ENCODE data around the gene ARFGEF2. TPM values are rescaled to one million over a fixed set of nuclear protein-coding genes. Genes with fewer than 3 reads are reported as not detected.

ARFGEF2 gene
- total and polyA plus RNA-seq, 2 donors (not counting 3 experiments of a cell fraction or from before 2014, with no cell fraction given), result 12.7 to 32.6 TPM

DNA sequence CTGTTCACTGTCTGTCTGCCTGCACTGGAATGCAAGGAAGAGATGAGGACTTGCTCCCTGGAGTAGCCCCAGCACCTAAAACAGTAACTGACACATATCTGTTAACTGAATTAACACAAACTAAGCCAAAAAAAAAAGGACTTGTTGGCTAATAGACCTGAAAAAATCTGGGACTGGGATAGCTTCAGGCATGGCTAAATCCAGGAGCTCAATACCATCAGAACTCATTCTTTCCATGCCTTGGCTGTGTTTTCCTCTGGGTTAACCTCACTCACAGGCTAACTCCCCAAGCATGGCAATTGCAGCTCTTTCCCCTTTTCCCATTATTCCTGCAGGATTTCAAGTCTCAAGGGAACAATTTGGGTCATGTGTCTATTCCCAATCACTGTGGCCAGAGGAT lies 21.6 kb upstream of the ARFGEF2 start:
- Histone ChIP-seq H3K9me1 (replicated peaks; ENCODE audit: control insufficient read depth, extremely low read depth, insufficient read depth, low read length) (no peaks in the 10 kb centered on the region), H4K20me1 (replicated peaks; ENCODE audit: control insufficient read depth, extremely low read depth, insufficient read depth, low read length) (no peaks in the 10 kb centered on the region), H3K9ac (replicated peaks; ENCODE audit: extremely low read depth, insufficient read depth, low read length) (no peak overlapping the region), H3K27ac (ENCODE audit: insufficient read depth, low read depth, low read length) (no peak overlapping the region), H3K4me3 (replicated peaks in 1 of 3; ENCODE audit: insufficient read depth in 1 of 3, low read depth in 1 of 3, low read length in 3 of 3) (no peak overlapping the region), H3K79me2 (ENCODE audit: control insufficient read depth, insufficient read depth, low read length) (no peaks in the 10 kb centered on the region), H3K4me2 (ENCODE audit: insufficient read depth, low read length) (no peak overlapping the region), H3K9me3 (replicated peaks; ENCODE audit: control insufficient read depth, insufficient read depth, low read length) (no peaks in the 10 kb centered on the region), H3K4me1 (ENCODE audit: control insufficient read depth, extremely low read depth, insufficient read depth, low read length) (peaks cover 8% of the 10 kb centered on the region), H3K27me3 (ENCODE audit: control insufficient read depth in 2 of 2, insufficient read depth in 2 of 2, low read length in 2 of 2) (no peaks in the 10 kb centered on the region), H3K36me3 (ENCODE audit: control insufficient read depth in 2 of 2, extremely low read depth in 1 of 2, insufficient read depth in 2 of 2, low read length in 2 of 2) (no peaks in the 10 kb centered on the region), H2AFZ (ENCODE audit: low read depth, low read length) (no peak overlapping the region)
- CTCF ChIA-PET, result interaction anchor here (0.9 to 2.9 kb wide), 3 partner anchors 12 to 242 kb away, joined by 3 to 21 read pairs (median 3); no protein-coding TSS in a partner anchor
- no peak for TF ChIP-seq JUN (IDR thresholded peaks at IDR 0.05; ENCODE audit: borderline replicate concordance, insufficient read depth, insufficient read length, low read depth)
- no peak for TF ChIP-seq FOS (IDR thresholded peaks at IDR 0.05; ENCODE audit: borderline replicate concordance, insufficient read depth, low read length)
- no peak for TF ChIP-seq EZH2 (IDR thresholded peaks at IDR 0.05; ENCODE audit: borderline replicate concordance, low read depth, low read length, severe bottlenecking)
- TF ChIP-seq POLR2A (IDR thresholded peaks at IDR 0.05; ENCODE audit: low read depth, low read length), result no peak
- TF ChIP-seq, protein P1, sequence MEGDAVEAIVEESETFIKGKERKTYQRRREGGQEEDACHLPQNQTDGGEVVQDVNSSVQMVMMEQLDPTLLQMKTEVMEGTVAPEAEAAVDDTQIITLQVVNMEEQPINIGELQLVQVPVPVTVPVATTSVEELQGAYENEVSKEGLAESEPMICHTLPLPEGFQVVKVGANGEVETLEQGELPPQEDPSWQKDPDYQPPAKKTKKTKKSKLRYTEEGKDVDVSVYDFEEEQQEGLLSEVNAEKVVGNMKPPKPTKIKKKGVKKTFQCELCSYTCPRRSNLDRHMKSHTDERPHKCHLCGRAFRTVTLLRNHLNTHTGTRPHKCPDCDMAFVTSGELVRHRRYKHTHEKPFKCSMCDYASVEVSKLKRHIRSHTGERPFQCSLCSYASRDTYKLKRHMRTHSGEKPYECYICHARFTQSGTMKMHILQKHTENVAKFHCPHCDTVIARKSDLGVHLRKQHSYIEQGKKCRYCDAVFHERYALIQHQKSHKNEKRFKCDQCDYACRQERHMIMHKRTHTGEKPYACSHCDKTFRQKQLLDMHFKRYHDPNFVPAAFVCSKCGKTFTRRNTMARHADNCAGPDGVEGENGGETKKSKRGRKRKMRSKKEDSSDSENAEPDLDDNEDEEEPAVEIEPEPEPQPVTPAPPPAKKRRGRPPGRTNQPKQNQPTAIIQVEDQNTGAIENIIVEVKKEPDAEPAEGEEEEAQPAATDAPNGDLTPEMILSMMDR (IDR thresholded peaks at IDR 0.05; ENCODE audit: extremely low read depth in 1 of 2, insufficient read depth in 1 of 2, low read depth in 1 of 2, low read length in 2 of 2), result no peak
- no peak for TF ChIP-seq MYC (IDR thresholded peaks at IDR 0.05; ENCODE audit: low read depth, low read length)
- no peak for TF ChIP-seq GATA2 (IDR thresholded peaks at IDR 0.05; ENCODE audit: insufficient read depth, insufficient read length, low read depth, low read length)
- TF ChIP-seq POLR2AphosphoS5 (IDR thresholded peaks at IDR 0.05; ENCODE audit: insufficient read depth, low read depth, low read length), result no peak
- TF ChIP-seq, protein P2, sequence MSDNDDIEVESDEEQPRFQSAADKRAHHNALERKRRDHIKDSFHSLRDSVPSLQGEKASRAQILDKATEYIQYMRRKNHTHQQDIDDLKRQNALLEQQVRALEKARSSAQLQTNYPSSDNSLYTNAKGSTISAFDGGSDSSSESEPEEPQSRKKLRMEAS (IDR thresholded peaks at IDR 0.05; ENCODE audit: insufficient read depth, insufficient read length), result no peak
- intact Hi-C loops (cut with micrococcal nuclease), result loop anchor here (10.0 kb wide), 1 partner anchor 135 kb away; no protein-coding TSS in a partner anchor
- BruUV-seq (replicated peaks), result no TSS peak
- FAIRE-seq (no peak), DNase-seq (ENCODE audit: low read depth, low spot score) (no peak)
- dilution Hi-C loops (cut with MboI; ENCODE audit: extremely low pct_ligation_motif_present, low sequenced_read_pairs), result loop anchor here (25.0 kb wide), 1 partner anchor 238 kb away; no protein-coding TSS in a partner anchor
- POLR2A ChIA-PET, result no interaction called here
